Measurements from ENCODE around the gene RHOF. TPM values are rescaled to one million over a fixed set of nuclear protein-coding genes. Genes with fewer than 3 reads are reported as not detected.
A peak's percentile ranks its signal among the peaks of the same experiment; 100 is the strongest.

Gene RHOF
- total and polyA plus RNA-seq, 2 of the 13 experiments (the other 11 are each of a cell fraction or from before 2014, with no cell fraction given): 14.6 to 32.2 TPM

DNA sequence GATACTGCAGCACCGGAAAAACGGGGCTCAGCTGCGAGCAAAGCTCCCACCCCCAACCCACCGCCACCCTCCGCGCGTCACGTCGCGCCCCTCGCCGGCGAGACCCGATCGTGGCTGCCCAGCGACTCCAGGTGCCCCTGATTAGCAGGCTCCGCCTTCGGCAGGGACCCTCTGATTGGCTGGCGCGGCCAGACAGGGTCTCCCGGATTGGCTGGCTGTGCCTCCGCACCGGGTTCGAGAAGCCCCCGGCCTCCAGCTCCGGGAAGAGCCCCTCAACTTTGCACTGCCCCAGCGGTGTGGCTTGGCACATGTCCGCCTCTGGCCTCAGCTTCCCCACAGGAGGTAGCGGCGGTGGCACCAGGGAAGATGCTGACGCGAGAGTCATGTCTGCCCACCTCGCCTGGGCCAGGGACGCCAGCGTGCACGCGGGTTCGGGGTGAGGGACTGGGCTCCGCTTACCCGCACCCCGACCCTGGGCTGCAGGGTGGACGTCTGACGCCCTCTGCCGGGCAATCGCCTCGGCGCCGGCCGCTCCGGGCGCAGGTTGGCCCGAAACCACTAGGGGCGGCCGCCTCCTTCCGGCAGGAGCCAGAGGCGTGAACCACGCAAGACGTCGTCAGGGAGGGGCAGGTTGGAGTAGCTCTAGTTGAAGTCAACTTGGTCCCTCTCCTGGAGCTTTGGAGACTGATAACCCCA lies 498 bp upstream of the RHOF start (continued):
- TF ChIP-seq ZNF468 (CRISPR knock-in tag; IDR thresholded peaks at IDR 0.05) (0 out of 2 replicates have a peak, but pooled peaks have one; percentile 69), DMAP1 (CRISPR knock-in tag; IDR thresholded peaks at IDR 0.05) (no peak; the same call in 1 of the 2 replicates), SSRP1 (CRISPR knock-in tag; IDR thresholded peaks at IDR 0.05) (peak; percentile 21; the same call in 1 of the 2 replicates), REL (CRISPR knock-in tag; conservative IDR thresholded peaks at IDR 0.05) (peak; percentile 93), ZNF138 (CRISPR knock-in tag; IDR thresholded peaks at IDR 0.05; ENCODE audit: low read depth) (0 out of 2 replicates have a peak, but pooled peaks have one; percentile 28), RORA (CRISPR knock-in tag; IDR thresholded peaks at IDR 0.05) (no peak)
- TF ChIP-seq, protein P1, sequence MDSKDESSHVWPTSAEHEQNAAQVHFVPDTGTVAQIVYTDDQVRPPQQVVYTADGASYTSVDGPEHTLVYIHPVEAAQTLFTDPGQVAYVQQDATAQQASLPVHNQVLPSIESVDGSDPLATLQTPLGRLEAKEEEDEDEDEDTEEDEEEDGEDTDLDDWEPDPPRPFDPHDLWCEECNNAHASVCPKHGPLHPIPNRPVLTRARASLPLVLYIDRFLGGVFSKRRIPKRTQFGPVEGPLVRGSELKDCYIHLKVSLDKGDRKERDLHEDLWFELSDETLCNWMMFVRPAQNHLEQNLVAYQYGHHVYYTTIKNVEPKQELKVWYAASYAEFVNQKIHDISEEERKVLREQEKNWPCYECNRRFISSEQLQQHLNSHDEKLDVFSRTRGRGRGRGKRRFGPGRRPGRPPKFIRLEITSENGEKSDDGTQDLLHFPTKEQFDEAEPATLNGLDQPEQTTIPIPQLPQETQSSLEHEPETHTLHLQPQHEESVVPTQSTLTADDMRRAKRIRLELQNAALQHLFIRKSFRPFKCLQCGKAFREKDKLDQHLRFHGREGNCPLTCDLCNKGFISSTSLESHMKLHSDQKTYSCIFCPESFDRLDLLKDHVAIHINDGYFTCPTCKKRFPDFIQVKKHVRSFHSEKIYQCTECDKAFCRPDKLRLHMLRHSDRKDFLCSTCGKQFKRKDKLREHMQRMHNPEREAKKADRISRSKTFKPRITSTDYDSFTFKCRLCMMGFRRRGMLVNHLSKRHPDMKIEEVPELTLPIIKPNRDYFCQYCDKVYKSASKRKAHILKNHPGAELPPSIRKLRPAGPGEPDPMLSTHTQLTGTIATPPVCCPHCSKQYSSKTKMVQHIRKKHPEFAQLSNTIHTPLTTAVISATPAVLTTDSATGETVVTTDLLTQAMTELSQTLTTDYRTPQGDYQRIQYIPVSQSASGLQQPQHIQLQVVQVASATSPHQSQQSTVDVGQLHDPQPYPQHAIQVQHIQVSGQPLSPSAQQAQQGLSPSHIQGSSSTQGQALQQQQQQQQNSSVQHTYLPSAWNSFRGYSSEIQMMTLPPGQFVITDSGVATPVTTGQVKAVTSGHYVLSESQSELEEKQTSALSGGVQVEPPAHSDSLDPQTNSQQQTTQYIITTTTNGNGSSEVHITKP (CRISPR knock-in tag; IDR thresholded peaks at IDR 0.05; ENCODE audit: low read depth): 0 out of 2 replicates have a peak, but pooled peaks have one; percentile 42
- TF ChIP-seq, protein P2, sequence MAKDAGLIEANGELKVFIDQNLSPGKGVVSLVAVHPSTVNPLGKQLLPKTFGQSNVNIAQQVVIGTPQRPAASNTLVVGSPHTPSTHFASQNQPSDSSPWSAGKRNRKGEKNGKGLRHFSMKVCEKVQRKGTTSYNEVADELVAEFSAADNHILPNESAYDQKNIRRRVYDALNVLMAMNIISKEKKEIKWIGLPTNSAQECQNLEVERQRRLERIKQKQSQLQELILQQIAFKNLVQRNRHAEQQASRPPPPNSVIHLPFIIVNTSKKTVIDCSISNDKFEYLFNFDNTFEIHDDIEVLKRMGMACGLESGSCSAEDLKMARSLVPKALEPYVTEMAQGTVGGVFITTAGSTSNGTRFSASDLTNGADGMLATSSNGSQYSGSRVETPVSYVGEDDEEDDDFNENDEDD (CRISPR knock-in tag; IDR thresholded peaks at IDR 0.05; ENCODE audit: borderline replicate concordance): peak; percentile 80

Measured in HepG2 (cell line).